HG02642 (cell line): Measurements from ENCODE around the gene TDRD7.

Experiments used
- ATAC-seq: cut with Tn5 transposase; IDR thresholded peaks from one replicate; pipeline ENCODE4 v1.9.1; 2021; ENCODE audit warnings: mild to moderate bottlenecking; ENCODE audit not compliant: unreplicated experiment, poor library complexity

TDRD7 gene

DNA sequence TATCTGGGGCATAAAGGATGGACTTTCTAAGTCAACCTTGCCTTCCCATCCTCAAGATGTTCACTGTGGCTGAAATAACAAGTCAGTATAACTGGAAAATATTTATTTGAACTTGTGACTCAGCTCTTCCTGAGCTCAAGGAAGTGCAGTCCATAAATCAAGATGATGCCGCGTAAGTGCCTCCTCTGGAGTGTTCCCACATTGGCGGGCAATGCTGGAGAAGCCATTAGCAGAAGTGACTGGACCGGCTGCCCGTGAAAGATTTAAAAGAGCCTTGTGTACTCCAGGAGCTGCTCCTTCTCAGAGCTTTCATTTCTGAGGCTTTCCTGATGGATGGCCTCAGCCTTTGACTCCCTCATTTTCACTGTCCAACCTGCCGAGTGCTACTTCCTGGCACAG is 107.0 kb downstream of the TDRD7 start:
- ATAC-seq = no peak

DNA sequence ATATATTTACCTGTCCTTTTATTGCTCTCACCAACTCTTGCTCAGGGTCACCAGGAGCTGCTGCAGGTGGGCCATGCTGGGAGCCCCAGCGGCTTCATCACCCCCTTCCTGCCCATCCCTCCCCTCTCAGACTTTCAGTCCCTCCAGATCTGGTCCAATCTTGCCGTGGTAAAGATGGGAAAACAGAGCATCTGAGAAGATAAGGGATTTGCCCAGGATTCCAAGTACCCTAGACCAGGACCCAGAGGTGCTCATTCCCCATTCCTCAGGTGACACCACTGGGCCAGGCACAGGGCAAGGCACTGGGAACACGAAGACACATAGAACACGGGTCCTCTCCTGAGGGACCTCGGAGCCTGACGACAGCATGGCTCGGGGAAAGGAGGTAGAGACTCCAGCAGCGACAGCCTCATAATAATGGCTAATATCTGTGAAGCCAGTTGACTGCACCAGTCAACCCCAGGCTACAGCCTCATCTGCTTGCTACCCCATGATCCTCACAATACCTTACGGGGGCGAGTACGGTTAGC is 107.6 kb downstream of the TDRD7 start:
- no peak for ATAC-seq

DNA sequence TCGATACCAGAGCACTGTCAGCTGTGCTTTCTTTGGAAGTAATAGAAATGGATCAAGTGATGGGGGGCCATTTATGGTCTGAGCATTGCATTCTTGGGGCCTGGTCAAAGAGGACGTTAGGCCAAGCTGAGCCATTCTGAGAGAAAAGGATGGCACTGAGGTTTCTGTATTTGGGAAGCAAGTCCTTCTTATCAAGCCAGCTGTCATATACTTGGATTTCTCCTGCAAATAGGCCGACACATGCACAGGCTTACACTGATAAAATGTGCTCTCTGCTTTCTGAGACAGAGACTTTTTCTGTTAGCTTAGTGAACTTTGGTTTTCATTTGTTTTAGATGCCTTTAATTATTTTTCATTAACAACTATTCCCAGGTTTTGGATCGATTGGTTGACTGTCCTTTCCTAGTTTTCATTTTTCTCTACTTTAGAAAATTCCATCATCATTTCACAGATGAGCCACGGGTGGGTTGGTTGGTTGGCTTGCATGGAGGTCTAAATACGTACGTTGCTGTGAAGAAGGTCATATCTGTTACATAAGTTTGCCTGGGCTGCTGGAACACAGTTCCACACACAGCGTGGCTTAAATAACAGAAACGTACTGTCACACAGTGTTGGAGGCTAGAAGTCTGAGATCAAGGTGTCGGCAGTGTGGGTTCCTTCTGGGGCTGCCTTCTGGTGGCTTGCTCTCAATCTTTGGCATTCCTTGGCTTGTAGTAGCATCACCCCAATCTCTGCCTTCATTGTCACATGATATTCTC is 109.9 kb downstream of the TDRD7 start:
- no peak for ATAC-seq

DNA sequence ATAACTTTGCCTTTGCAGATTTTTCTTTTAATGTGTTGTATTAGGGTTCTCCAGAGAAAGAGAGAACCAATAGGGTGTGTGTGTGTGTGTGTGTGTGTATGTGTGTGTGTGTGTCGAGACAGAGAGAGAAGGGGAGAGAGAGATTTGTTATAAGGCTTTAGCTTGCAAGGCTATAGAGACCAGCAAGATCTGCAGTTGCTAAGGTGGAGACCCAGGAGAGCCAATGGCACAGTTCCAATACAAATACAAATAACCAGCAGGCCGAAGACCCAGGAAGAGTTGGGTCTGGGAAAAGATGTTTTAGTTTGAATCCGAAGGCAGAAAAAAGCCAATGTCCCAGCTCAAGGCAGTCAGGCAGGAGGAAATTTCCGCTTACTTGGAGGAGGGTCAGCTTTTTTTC is 112.5 kb downstream of the TDRD7 start:
- no peak for ATAC-seq

DNA sequence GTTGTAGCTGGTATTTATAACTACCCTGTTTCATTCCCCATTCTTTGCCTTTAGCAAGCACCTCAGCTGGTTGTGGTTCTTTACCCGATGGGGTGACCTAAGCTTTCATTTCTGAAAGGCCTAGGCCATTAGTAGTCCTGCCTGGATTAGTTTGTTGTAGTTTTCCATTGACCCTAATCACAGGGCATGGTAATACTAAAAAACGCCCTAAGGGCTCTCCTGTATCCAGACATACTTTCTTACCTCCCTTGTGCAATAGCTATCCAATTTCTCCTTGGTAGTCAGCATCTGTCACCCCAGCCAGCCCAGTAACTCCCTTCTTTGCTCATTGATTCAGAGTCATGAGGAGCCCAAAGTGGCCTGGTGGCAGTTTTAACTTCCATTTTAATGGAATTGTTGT is 113.6 kb downstream of the TDRD7 start:
- no peak for ATAC-seq

DNA sequence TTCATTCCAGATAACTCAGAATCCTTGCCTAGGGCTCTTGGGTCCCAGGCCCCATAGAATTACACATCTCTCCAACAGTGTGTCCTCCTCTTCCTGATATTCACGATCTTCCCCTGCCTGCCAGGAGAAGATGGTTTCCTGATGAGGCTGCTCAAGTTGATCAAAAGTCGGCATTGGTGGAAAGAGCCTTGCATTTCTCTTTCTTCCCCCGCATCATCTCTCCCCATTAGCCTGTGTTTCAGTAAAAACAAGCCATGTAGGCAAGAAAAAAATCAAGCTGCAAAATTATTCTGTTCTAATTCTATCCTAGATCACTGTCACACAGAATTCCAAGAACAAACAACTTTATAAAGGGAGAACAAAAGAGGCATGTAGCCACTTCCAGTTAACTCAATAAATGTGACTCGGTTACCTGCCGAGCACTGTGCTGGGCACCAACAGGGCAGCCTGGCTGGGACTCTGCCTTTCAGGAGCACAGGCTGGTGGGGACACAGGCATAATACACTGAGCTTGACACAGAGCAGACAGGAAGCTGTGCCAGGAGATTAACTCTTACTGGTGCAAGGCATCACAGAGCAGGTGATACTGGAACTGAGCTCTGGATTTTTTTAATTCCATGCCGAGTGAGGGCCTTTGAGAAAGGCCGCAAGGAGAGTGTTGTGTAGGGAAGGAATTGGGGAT is 115.1 kb downstream of the TDRD7 start:
- ATAC-seq = no peak

DNA sequence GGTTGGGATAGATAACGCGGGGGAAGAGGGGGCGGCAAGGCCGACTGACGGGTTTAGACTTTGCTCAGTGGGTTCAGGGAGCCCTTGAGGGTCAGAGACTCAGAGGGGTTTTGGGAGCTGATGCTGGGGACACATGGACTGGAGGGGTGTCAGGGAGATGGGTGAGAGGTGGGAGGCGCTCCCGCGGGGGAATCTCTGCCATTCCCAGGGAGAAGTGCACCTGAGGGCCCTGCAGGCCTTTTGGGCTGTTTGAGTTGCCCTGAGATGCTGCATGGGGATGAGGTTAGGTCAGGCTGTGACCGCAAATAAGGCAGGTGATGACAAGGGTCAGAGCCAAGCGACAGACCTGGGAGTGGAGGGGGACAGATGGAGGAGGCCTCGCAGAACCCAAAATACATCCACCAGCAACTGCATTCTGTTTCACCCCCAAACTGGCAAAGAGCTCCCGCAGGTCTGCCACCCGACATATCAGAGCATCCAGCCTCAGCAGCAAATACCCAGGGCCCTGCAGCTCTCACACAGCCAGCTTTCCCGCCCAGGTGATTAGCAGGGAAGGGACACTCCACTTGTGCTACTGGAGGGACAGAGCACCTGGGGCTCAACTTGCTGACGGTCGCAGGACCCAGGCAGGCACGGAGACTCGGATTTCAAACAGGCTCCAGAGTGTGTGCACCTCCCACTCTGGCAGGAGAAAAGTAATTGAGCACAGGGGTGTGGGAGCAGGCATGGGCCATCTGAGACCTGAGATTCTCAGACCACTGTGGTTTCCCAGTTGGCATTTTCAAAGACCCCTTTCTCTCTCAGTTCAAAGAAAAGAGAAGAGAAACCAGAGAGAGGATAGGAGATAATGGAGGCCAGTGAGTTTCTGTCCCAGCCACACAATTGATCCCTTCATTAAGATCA is 116.0 kb downstream of the TDRD7 start:
- ATAC-seq = no peak

DNA sequence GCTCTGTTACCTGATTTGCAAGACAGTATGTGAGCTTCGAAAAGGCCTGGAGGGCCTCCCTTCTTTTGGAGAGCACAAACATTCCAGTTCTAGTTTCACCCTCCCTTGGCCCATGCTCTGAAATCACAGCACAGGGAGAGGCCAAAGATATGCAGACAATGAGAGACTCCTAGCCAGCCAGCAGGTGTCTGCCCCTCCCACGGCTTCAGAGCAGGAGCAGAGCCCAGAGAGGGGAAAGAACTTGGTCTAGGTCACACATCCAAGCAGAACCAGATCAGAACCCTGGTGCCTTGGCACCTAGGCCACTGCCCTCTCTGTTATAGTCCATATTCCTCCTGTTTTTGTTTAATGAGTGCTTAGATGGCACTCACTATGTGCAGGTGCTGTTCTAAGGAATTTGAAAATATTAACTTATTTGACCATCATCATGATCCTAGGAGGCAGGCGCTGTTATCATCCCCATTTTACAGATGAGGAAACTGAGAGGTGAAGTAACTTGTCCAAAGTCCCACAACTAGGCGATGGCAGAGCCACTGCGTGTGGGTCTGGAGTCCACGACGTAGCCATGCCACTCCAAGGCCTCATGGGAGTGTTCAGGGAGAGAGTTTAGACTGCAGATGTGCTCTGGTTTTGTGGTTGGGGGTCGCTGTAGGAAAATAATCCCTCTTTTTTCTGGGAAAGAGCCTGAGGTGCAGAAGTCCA is 116.8 kb downstream of the TDRD7 start:
- no peak for ATAC-seq

DNA sequence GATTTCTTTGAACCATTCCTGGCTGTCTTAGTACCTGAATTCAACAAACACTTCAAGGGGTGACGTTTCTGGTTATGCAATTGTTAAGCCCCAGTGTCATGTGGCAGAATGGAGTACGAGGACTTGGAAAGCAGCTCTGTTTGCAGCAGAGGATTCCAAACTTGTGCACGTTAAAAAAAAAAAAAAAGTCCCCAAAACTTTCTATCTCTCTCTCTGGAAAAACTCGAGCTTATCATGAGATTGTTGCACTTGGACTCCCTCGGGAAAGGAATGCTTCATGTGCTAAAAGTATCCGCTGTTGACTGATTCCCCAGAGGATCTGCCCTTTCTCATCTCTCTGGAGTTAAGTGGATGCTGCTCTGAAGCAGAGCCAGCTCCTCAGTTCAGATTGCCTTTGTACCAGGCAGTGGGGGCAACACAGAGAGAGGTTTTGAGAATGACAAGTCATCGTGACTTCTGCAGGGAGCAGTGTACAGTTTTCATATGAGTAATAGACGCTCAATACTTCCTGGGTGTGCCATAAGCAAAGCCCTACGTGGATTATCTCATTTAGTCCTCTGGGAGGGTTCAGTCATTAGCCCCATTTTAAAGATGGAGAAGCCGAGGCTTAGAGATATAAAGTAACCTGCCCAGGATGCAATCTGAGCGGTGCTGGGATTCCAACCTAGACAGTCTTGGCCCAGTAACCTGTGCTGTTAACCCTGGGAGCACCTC is 117.6 kb downstream of the TDRD7 start:
- ATAC-seq = peak; percentile 67

DNA sequence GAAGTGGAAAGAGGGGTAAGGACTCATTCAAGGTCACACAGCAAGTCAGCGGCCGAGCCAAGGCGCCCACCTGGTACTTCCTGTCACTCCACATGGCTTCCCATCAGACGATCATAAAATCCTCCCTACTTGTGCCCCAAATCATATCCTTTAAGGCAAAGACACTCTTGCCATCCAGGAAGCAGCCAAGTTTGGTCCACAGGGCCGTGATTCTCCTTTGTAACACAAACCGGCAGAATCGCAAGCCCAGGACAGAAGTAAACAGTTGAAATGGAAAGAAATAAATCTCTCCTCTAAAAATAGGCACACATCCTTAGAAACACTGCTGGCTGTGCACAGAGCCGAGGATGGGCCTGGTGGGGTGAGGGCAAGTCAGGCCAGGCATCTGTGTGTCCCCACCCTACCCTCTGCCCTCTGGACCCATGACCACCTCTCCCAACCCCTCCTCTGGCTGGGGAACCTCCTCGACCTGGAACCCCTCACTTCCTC is 120.0 kb downstream of the TDRD7 start:
- ATAC-seq = no peak

DNA sequence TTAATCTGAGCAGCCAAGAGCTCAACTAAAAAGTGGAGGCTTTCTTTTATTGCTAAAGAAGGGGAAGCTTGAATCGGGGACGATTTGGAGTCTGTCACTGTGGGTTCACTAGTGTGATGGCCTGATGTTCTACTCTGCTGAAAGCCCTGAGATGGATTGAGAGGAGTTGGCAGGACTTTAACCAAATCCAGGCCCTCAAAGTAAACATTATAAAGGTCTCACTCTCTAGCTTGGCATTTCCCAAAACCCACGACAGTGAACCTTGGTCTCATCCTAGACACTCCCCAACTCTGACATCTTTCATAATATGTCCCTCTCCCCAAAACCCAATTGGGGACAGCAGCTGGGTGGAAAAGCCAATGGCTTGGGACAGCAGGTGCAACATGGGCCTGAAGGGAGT is 122.3 kb downstream of the TDRD7 start:
- no peak for ATAC-seq

DNA sequence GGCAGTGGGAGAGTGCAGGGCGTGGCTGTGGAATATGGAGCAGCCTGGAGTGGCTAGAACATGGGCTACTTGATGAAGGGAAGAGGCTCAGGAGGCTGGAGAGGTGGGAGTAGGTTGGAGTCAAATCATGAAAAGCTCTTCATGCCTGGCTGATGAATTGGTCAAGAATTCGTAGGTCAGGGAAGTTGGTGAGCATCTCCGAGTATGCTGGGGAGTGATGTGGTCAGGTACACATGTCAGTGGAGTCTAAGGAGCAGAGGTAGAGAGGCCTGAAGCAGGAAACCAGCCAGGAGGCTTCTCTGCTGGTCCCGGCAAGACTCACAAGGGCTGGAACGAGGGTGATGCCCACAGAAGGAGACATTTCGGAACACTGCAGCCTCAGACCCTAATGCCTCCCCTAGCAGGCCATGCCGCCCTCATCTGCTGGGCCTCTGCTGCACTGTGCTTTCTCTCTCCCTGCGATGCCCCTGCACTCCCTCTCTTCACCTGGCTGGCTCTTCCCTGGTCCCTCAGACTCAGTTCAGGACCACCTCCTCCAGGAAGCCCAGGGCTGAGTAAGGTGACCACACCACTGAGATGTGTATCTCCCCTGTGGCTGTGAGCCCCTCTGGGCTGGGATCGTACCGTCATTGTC is 123.2 kb downstream of the TDRD7 start:
- no peak for ATAC-seq

DNA sequence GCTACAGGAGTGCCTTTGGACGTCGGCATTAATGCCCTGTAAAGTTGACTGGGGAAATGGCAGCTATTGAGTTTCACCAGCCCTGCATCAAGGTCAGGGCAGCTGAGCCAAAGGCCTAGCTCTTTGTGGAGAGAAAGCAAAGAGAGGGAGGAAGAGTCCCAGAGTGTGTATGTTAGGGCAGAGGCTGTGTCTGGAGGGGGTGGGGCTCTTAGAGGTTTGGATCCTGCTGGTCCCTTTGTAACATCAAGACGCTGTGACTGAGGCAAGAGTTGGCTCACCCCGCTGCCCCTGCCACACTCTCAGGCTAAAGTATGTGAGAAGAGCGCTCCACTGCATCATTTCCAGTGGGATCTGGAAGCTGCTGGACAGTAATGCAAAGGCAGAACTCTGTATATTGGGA is 123.9 kb downstream of the TDRD7 start:
- ATAC-seq = no peak

DNA sequence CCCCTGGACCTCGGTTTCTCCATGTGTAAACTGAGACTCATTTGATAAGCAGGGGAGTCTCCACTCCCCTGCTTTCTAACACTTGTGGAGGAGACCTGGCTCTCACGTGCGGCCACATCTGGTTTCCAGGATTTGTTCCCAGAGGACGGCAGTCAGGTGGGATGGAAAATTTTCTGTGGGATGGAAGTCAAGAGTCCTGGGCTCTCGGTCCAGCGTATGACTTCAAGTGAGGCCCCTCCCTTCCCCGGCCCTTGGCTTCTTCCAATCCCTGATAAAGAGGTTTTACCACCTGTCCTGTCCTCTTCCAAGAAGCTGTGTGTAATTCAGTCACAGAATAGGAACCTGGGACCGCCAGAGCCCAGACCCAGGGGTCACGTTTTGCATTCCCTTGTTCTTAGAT is 124.6 kb downstream of the TDRD7 start:
- ATAC-seq = no peak

DNA sequence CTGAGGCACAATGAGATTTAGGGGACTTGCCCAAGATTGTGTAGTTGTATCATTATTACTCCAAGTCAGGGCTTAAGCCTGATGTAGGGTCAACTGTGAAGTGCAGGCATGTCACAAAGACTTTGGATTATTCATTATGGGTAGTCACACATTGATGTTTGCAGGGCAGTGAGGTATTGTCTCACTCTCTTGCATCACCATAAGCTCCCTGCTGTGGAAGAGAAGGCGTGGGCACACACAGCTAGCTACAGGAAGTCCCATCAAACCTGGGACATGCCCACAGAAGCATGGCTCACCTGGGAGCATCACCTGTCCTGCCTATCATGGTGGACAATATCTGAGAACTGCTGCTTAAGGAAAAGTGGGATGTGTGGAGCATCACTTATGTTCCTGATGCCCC is 131.7 kb downstream of the TDRD7 start:
- ATAC-seq = no peak

DNA sequence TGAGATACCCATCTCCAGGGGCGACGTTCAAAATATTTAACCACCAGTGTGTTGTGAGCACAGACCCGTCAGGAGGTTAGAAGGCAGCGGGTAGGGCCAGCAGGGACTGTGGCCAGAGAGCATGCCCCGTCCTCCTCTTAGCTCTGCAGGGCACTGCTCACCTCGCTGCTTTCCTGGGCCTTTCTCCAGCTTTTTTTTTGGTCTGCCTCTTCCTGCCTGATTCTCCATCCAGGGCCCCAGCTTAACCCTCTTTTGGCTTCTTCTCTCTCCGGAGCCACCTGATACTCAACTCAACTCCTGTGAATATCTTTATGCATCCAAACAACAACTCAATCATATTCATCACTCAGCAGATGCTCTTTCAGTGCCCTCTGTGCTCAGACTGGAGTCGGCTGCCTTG is 133.6 kb downstream of the TDRD7 start:
- no peak for ATAC-seq
